Measurements from ENCODE around the gene BLOC1S3.
A peak's percentile ranks its signal among the peaks of the same experiment; 100 is the strongest.

GRCh38 chr19:45147835-45148676 is 30.5 kb upstream of the BLOC1S3 start:
- TF ChIP-seq CTCF (IDR thresholded peaks at IDR 0.05; ENCODE audit: borderline replicate concordance, extremely low read depth, low read length, poor library complexity, severe bottlenecking) (peak; percentile 6), EZH2 (IDR thresholded peaks at IDR 0.05; ENCODE audit: borderline replicate concordance, low read depth, low read length, severe bottlenecking) (no peak)

Measured in DND-41 (cell line).